ENCODE data around the gene COLEC11. TPM values are rescaled to one million over a fixed set of nuclear protein-coding genes. Genes with fewer than 3 reads are reported as not detected.

Gene COLEC11
- total and polyA plus RNA-seq, 12 donors, result 16.8 to 155 (median 69.3) TPM

- DNase-seq, result no peak
- TF ChIP-seq POLR2A (IDR thresholded peaks at IDR 0.05) (no peak), CTCF (IDR thresholded peaks at IDR 0.05) (no peak)
- Histone ChIP-seq H3K4me3 (no peak overlapping the region), H3K27ac (no peak overlapping the region), H3K9me3 (replicated peaks in 1 of 3) (no peaks in the 10 kb centered on the region), H3K4me1 (replicated peaks in 1 of 2) (peaks cover 19 to 34% of the 10 kb centered on the region in 2 donors), H3K27me3 (no peaks in the 10 kb centered on the region), H3K36me3 (replicated peaks in 1 of 2) (no peaks in the 10 kb centered on the region)
- intact Hi-C loops (cut with DNase I), result no loop called here
- 92 to 100% (median 95%) methylated on average over 3 of the region's 3 CpGs for WGBS, 4 donors
Measured at GRCh38 chr2:3661149-3661660, 66.3 kb downstream of the COLEC11 start.

GRCh38 chr2:3662239-3662638 lies 67.3 kb downstream of the COLEC11 start:
- TF ChIP-seq CTCF (IDR thresholded peaks at IDR 0.05), result no peak
- no peak for TF ChIP-seq POLR2A (IDR thresholded peaks at IDR 0.05)
- Histone ChIP-seq H3K27ac (no peak overlapping the region), H3K4me1 (replicated peaks in 1 of 2) (peaks cover 13 to 28% of the 10 kb centered on the region in 2 donors), H3K27me3 (no peaks in the 10 kb centered on the region), H3K36me3 (replicated peaks in 1 of 2) (no peaks in the 10 kb centered on the region), H3K4me3 (no peak overlapping the region), H3K9me3 (replicated peaks in 1 of 3) (no peaks in the 10 kb centered on the region)
- intact Hi-C loops (cut with DNase I), result no loop called here
- DNase-seq, result peak in 1 of 7 donors; percentile 9
- WGBS, 4 donors, result 80 to 93% (median 85%) methylated on average over 6 of the region's 6 CpGs

GRCh38 chr2:3664118-3664517 lies 69.2 kb downstream of the COLEC11 start:
- 52 to 78% (median 70%) methylated on average over 3 of the region's 3 CpGs for WGBS, 4 donors
- Histone ChIP-seq H3K4me1 (replicated peaks in 1 of 2) (peaks cover 7 to 11% of the 10 kb centered on the region in 2 donors), H3K36me3 (replicated peaks in 1 of 2) (no peaks in the 10 kb centered on the region), H3K9me3 (replicated peaks in 1 of 3) (no peaks in the 10 kb centered on the region), H3K27me3 (no peaks in the 10 kb centered on the region), H3K27ac (no peak overlapping the region), H3K4me3 (no peak overlapping the region)
- no peak for TF ChIP-seq POLR2A (IDR thresholded peaks at IDR 0.05)
- no peak for TF ChIP-seq CTCF (IDR thresholded peaks at IDR 0.05)
- DNase-seq, result no peak
- intact Hi-C loops (cut with DNase I), result no loop called here

GRCh38 chr2:3664925-3665324 lies 70.0 kb downstream of the COLEC11 start:
- no peak for TF ChIP-seq POLR2A (IDR thresholded peaks at IDR 0.05)
- TF ChIP-seq CTCF (IDR thresholded peaks at IDR 0.05), result no peak
- WGBS, 4 donors, result 43 to 48% (median 46%) methylated on average over 8 of the region's 8 CpGs
- no peaks in the 10 kb centered on the region for H3K27me3 ChIP-seq
- DNase-seq, result peak; percentile 34 to 77 (median 70)
- no peaks in the 10 kb centered on the region for H3K9me3 ChIP-seq (replicated peaks in 1 of 3)
- no peak overlapping the region for H3K27ac ChIP-seq
- H3K36me3 ChIP-seq (replicated peaks in 1 of 2), result no peaks in the 10 kb centered on the region
- peaks cover 0 to 3% of the 10 kb centered on the region in 2 donors for H3K4me1 ChIP-seq (replicated peaks in 1 of 2)
- H3K4me3 ChIP-seq, result no peak overlapping the region
- intact Hi-C loops (cut with DNase I), result no loop called here

Data from adrenal gland (tissue), 12 donors.